ENCODE results near the gene KRT3. TPM values are rescaled to one million over a fixed set of nuclear protein-coding genes. Genes with fewer than 3 reads are reported as not detected.

The KRT3 gene
- total RNA-seq, 1 experiment from 2014 or later = not detected

- DNase-seq (ENCODE audit: unreplicated experiment) = no peak
- intact Hi-C loops (cut with micrococcal nuclease) = no loop called here
- H3K9me3 Mint-ChIP-seq (ENCODE audit: unreplicated experiment) = no peaks in the 10 kb centered on the region
- ChIA-PET CTCF (interaction anchor here (0.6 kb wide), 1 partner anchor 165 kb away, joined by 4 read pairs; no protein-coding TSS in a partner anchor), POLR2A (no interaction called here)
- H3K36me3 Mint-ChIP-seq (ENCODE audit: insufficient read depth, unreplicated experiment) = no peaks in the 10 kb centered on the region
- TF ChIP-seq, protein P1, sequence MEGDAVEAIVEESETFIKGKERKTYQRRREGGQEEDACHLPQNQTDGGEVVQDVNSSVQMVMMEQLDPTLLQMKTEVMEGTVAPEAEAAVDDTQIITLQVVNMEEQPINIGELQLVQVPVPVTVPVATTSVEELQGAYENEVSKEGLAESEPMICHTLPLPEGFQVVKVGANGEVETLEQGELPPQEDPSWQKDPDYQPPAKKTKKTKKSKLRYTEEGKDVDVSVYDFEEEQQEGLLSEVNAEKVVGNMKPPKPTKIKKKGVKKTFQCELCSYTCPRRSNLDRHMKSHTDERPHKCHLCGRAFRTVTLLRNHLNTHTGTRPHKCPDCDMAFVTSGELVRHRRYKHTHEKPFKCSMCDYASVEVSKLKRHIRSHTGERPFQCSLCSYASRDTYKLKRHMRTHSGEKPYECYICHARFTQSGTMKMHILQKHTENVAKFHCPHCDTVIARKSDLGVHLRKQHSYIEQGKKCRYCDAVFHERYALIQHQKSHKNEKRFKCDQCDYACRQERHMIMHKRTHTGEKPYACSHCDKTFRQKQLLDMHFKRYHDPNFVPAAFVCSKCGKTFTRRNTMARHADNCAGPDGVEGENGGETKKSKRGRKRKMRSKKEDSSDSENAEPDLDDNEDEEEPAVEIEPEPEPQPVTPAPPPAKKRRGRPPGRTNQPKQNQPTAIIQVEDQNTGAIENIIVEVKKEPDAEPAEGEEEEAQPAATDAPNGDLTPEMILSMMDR (IDR thresholded peaks at IDR 0.05; ENCODE audit: unreplicated experiment) = no peak
- H3K4me1 Mint-ChIP-seq (ENCODE audit: insufficient read depth, unreplicated experiment) = no peaks in the 10 kb centered on the region
- BruUV-seq (replicated peaks) = no TSS peak
- H3K27me3 Mint-ChIP-seq (ENCODE audit: insufficient read depth, unreplicated experiment) = peaks cover 46% of the 10 kb centered on the region
- no peak overlapping the region for H3K4me3 Mint-ChIP-seq (ENCODE audit: unreplicated experiment)
- H3K27ac Mint-ChIP-seq (ENCODE audit: low read depth, unreplicated experiment) = no peak overlapping the region
These were observed 24.4 kb downstream of the KRT3 start for GRCh38 chr12:52771505-52771904.

- peaks cover 43% of the 10 kb centered on the region for H3K27me3 Mint-ChIP-seq (ENCODE audit: insufficient read depth, unreplicated experiment)
- POLR2A ChIA-PET = no interaction called here
- DNase-seq (ENCODE audit: unreplicated experiment) = no peak
- BruUV-seq (replicated peaks) = no TSS peak
- H3K27ac Mint-ChIP-seq (ENCODE audit: low read depth, unreplicated experiment) = no peak overlapping the region
- no peaks in the 10 kb centered on the region for H3K4me1 Mint-ChIP-seq (ENCODE audit: insufficient read depth, unreplicated experiment)
- CTCF ChIA-PET = no interaction called here
- H3K36me3 Mint-ChIP-seq (ENCODE audit: insufficient read depth, unreplicated experiment) = no peaks in the 10 kb centered on the region
- TF ChIP-seq, protein P1 (IDR thresholded peaks at IDR 0.05; ENCODE audit: unreplicated experiment) = no peak
- no peaks in the 10 kb centered on the region for H3K9me3 Mint-ChIP-seq (ENCODE audit: unreplicated experiment)
- H3K4me3 Mint-ChIP-seq (ENCODE audit: unreplicated experiment) = no peak overlapping the region
- intact Hi-C loops (cut with micrococcal nuclease) = no loop called here
These were observed 24.8 kb downstream of the KRT3 start for GRCh38 chr12:52771088-52771487.

GRCh38 chr12:52769946-52770345, 26.0 kb downstream of the KRT3 start:
- Mint-ChIP-seq H3K4me3 (ENCODE audit: unreplicated experiment) (no peak overlapping the region), H3K27me3 (ENCODE audit: insufficient read depth, unreplicated experiment) (peaks cover 43% of the 10 kb centered on the region), H3K4me1 (ENCODE audit: insufficient read depth, unreplicated experiment) (no peaks in the 10 kb centered on the region), H3K9me3 (ENCODE audit: unreplicated experiment) (no peaks in the 10 kb centered on the region), H3K27ac (ENCODE audit: low read depth, unreplicated experiment) (no peak overlapping the region), H3K36me3 (ENCODE audit: insufficient read depth, unreplicated experiment) (no peaks in the 10 kb centered on the region)
- TF ChIP-seq, protein P1 (IDR thresholded peaks at IDR 0.05; ENCODE audit: unreplicated experiment) = no peak
- ChIA-PET CTCF (interaction anchor here (0.7 kb wide), 1 partner anchor 940 kb away, joined by 3 read pairs; no protein-coding TSS in a partner anchor), POLR2A (interaction anchor here (1.2 kb wide), 1 partner anchor 26 kb away, joined by 3 read pairs; no protein-coding TSS in a partner anchor)
- no peak for DNase-seq (ENCODE audit: unreplicated experiment)
- intact Hi-C loops (cut with micrococcal nuclease) = no loop called here
- BruUV-seq (replicated peaks) = no TSS peak

DNA sequence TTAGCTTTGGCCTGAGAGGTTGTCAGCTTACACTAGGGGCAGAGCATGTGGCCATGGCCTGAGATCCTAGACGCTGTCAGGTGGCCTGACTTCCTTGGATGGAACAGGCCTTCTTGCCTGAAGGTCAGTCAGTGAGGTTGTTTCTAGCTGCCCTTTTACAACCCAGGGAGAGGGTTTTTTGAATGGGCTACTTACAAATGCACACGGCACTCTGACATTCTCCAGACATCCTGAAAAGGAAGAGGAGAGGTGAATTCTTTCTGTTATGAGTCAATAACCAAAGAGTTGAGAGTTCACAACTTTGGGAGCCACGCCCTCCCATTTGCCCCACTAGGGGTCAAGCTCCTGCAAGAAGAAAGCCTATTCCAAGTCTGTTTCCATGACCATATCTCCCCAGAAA, 26.6 kb downstream of the KRT3 start:
- H3K36me3 Mint-ChIP-seq (ENCODE audit: insufficient read depth, unreplicated experiment) = no peaks in the 10 kb centered on the region
- H3K9me3 Mint-ChIP-seq (ENCODE audit: unreplicated experiment) = no peaks in the 10 kb centered on the region
- no TSS peak for BruUV-seq (replicated peaks)
- peaks cover 43% of the 10 kb centered on the region for H3K27me3 Mint-ChIP-seq (ENCODE audit: insufficient read depth, unreplicated experiment)
- ChIA-PET POLR2A (no interaction called here), CTCF (no interaction called here)
- no peak for DNase-seq (ENCODE audit: unreplicated experiment)
- TF ChIP-seq, protein P1 (IDR thresholded peaks at IDR 0.05; ENCODE audit: unreplicated experiment) = no peak
- intact Hi-C loops (cut with micrococcal nuclease) = no loop called here
- no peak overlapping the region for H3K27ac Mint-ChIP-seq (ENCODE audit: low read depth, unreplicated experiment)
- no peak overlapping the region for H3K4me3 Mint-ChIP-seq (ENCODE audit: unreplicated experiment)
- no peaks in the 10 kb centered on the region for H3K4me1 Mint-ChIP-seq (ENCODE audit: insufficient read depth, unreplicated experiment)

All from MCF 10A (cell line).